ENCODE measurements around the gene AGTRAP.
A peak's percentile ranks its signal among the peaks of the same experiment; 100 is the strongest.

AGTRAP gene

DNA sequence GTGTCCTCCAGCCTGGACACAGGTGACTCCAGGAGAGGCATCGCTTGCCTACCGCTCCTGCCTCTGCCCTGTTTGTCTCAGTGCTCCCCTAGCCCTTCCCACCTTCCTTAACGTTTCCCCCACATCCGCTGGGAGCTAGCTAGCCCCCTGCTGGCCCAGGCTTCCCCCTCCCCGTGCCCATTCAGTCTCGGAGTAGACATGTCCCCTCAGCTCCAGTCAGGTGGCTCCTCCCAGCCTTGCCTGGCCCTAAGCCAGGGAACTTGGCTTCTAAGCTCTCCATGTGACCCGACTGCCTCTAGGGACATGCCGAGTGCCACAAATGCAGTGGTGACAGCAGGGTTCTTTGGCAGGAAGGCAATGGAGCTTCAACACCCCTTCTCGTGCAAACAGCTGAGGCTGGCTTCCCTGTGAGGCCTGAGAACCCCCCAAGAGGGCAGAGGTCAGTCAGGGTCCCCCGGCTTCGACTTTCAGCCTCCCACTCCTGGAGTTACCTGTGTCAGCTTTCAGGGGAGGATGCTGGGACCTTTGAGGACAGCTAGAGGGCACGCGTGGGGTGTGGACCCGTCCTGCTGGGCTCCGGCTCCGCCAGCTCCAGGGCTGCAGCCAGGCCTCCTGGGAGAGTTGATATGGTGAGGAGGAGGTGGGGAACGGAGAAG lies 28.2 kb upstream of the AGTRAP start:
- DNase-seq: no peak

DNA sequence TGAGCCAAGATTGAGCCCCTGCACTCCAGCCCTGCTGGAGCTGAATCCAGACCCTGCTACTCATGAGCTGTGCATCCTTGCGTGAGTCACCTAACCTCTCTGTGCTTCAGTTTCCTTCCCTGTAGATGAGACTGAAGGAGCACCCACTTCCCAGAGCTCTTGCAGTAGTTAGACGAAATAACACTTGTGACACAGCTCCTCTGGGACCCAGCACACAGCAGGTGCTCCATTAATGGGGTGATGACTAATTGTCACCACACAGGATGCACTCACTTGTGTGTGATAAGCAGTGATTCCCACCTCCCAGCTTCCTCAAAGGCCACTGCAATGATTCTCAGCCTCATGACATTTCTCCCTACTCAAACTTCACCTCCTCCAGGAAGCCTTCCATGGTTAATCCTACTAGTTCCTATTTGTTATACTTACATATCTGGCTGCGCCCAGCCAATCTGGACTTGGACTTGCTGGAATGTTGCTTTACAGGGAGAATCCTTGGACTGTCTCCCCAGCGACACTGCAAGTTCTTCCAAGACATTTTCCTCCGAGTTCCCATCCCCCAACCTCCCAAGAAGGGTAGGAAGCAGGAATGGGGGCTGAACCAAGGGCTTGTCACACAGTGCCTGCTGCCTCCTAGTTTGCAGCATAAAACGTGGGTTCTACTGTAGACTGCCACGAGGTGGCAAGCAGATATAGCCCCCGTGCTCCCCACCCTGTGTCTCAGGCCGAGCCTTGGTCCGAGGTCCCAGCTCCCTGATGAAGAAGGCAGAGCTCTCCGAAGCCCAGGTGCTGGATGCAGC lies 27.2 kb upstream of the AGTRAP start:
- DNase-seq: no peak

DNA sequence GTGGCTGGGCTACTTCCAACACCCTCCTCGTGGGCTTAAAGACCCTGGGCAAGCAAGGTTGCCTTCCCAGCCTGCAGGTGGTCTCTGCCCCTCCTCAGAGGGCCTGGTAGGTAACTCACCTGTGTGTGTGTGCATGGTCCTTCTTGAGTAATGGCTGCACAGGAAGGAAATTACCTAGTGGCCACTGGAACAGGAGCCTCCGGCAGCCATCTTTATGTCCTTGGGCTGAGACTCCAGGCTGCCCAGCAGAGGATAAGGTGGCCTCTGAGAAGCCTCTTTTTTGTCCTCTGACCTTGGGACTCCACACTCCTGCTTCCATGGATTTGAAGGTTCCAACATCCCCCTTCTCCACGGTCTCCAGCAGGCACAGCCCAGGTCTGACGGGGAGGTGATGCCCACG lies 24.4 kb upstream of the AGTRAP start:
- DNase-seq: no peak

DNA sequence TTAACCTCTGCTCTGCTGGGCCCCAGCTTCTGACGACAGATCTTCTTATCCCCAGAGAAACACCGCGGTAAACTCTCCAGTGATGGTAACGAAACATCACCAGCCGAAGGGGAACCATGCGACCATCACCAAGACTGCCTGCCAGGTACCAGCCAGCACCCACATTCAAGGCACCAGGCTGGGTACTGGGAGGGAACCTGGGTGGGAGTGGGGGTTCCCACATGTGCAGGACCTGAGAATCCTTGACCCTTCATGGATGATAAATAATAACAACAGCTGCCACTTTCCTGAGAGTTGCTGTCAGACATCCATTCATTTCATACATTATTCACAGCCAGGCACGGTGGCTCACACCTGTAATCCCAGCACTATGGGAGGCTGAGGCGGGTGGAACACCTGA lies 23.7 kb upstream of the AGTRAP start:
- no peak for DNase-seq

DNA sequence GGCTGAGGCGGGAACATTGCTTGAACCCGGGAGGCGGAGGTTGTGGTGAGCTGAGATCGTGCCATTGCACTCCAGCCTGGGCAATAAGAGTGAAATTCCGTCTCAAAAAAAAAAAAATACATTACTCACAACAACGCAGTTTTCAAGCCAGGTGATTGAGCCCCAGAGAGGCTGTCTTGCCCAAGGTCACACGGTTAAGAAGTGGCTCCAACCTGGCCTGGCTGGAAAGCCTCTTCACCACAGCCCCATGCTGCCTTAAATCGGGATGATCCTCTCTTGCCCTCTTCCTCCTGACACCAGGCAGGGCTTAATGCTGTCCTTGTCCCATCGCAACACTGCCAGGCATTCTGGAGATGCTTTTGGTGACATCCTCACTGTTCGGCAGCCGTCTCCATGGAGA lies 22.8 kb upstream of the AGTRAP start:
- DNase-seq: no peak

DNA sequence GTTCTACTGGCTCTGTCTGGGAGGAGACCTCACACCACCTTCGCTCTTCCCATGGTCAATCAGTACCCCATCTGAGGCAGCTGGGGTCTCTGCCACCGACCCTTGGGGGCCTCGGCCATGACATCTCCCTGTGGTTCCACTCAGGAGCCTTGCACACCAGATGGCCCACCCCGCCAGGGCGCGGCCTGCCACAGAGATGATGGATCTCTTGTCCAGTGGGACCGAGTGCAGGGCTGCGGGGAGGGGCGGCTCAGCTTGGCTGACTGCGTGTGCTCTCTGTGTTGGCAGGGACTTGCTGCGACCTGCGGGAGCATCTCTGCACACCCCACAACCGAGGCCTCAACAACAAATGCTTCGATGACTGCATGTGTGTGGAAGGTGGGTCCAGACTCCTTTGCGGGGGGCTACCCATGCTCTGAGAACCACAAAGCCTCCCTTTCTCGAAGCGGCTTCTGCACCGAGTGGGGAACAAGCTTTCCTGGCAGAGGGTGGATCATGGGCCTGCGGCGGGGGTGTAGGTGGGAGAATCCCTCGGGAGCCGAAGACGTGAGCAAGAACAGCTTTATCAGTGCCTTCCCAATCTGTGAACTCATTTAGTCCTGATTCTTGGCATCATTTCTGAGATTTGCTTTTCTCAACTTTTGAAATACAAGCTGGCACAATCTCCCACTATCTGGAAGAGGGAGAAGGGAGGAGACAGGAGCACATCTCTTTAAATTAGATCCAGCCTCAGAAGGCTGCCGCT lies 20.9 kb upstream of the AGTRAP start:
- no peak for DNase-seq

DNA sequence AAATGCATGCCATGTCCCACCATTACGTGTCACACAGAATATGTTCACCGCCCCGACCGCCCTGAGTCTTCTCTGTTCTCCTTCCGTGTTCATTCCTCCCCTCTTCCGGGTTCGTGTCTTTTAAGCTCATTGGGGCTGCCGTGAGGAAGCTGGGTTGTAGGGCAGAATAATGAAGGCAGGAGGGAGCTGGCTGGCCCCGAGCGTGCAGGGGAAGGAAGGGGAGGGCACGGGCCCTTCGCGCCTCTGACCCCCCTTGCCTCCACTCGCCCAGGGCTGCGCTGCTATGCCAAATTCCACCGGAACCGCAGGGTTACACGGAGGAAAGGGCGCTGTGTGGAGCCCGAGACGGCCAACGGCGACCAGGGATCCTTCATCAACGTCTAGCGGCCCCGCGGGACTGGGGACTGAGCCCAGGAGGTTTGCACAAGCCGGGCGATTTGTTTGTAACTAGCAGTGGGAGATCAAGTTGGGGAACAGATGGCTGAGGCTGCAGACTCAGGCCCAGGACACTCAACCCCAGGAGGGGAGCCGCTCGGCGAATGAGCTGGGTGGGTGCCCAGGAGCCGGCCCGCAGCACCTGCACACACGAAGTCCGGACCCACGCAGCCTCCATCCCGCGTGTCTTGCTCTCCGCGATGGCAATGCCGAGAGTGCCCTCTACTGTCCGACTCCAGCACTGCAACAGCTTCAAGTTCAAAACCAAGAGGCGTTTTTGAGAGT lies 16.5 kb upstream of the AGTRAP start:
- DNase-seq: peak; percentile 83

GRCh38 chr1:11720033-11720376 lies 15.9 kb upstream of the AGTRAP start:
- no peak for DNase-seq

GRCh38 chr1:11720525-11720924 lies 15.4 kb upstream of the AGTRAP start:
- no peak for DNase-seq

DNA sequence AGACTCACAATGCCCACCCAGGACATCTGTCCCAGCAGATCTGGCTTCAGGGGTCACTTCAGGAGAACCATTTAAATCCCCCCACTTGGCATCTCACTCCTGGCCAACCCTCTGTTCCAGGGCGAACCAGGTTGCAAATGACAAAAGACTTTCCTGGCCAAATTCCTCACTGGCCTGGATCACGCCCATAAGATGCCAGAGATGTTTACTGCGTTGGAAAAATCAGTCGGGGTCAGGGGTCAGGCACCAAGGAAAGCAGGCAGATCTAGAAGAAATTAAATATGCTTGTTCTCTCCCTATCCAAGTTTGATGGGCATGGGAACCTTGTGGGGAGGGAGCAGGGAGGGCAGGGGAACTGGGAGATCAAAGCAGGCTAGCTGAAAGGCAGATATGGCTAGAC lies 14.6 kb upstream of the AGTRAP start:
- no peak for DNase-seq

DNA sequence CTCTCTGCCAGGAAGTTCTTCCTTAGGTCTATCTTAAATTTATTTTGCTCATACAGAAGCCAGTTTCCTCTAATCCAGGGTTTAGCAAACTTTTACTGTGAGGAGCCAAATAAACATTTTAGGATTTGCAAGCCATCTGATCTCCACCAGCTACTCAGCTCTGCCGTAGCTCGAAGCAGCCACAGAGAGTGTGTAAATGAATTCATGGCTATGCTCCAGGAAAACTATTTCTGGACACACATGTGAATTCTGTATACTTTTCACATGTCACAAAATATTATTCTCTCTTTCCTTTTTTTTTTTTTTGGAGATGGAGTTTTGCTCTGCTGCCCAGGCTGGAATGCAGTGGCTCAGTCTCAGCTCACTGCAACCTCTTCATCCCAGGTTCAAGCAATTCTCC lies 13.4 kb upstream of the AGTRAP start:
- no peak for DNase-seq

GRCh38 chr1:11725616-11726015 lies 10.3 kb upstream of the AGTRAP start:
- DNase-seq: peak; percentile 49

DNA sequence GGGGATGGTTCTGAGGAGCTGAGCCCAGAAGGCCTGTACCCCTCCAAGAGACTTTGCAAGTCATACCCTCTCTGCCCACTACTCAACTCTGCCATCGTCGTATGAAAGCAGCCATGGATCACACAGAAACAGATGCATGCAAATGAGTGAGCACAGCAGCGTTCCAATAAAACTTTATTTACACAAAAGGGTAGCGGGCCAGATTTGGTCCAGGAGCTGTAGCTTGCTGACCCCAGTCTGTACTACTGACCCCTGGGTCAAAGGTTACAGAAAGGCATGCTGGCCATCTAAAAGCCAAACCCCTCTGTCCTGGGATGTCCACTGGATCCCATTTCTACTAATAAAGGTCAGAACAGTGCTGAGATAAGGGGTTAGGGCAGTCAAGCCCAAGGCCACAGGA lies 8.8 kb upstream of the AGTRAP start:
- no peak for DNase-seq

DNA sequence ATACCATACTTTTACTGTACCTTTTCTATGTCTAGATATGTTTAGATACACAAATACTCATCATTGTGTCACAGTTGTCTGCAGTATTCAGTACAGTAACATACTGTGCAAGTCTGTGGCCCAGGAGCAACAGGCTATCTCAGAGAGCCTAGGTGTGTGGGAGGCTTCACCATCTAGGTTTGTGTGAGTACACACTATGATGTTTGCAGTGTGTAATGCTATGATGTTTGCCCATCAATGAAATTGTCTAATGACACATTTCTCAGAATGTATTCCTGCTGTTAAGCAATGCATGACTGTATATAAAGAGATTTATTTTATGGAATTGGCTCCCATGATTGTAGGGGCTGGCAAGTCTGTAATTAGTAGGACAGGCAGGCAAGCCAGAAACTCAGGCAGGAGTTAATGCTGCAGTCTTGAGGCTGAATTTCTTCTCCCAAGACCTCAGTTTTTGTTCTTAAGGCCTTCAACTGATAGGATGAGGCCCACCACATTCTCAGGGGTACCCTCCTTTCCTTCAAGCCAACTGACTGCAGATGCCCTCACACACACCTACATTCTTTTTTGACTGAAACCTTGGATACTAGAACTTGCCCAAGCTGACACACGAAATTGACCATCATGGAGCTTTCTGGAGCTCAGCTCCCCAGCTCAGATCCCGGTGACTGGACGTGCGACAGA lies 7.7 kb upstream of the AGTRAP start:
- no peak for DNase-seq

GRCh38 chr1:11729155-11729497 lies 6.8 kb upstream of the AGTRAP start:
- no peak for DNase-seq

GRCh38 chr1:11729498-11730428 lies 6.2 kb upstream of the AGTRAP start:
- no peak for DNase-seq

- peak; percentile 43 for DNase-seq
Observed at GRCh38 chr1:11730429-11730891, 5.5 kb upstream of the AGTRAP start.

- peak; percentile 24 for DNase-seq
Observed at GRCh38 chr1:11731691-11732283, 4.1 kb upstream of the AGTRAP start.

DNA sequence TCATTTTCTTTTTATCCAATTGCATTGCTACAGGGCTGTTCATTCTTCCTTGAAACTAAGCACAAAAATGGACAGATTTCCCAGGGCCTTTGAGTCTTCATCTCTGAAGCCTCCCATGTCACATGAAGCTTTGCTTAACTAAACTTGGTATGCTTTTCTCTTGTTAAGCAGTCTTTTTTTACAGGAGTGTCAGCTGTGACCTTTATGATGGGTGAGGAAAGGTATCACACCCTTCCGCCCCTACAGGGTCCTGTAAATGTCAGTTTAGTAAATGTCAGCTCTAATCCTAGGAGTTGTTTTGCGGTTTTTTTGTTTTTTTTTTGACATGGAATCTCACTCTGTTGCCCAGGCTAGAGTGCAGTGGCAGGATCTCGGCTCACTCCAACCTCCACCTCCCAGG lies 2.6 kb upstream of the AGTRAP start:
- no peak for DNase-seq

DNA sequence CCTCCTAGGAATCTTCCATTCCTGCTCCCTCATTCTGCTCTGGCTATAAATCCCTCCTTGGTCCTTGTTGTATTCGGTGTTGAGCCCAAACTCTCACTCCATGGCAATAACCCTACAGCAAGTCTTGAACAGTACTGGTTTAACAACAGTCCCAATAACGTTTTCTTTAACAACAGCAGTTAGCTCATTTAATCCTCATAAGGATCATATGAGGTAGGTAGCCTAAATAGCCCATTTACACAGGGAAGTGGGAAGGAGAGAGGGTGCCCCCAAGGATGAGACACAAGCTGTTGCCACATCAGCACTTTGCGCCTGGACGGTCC lies 444 bp upstream of the AGTRAP start:
- DNase-seq: no peak

All from CD4-positive, alpha-beta T cell treated with Interferon gamma for 1 hour (primary cell).